Inflammatory macrophage treated with lipopolysaccharide for 4 hours (primary cell): ENCODE measurements around the gene CCDC51.
A peak's percentile ranks its signal among the peaks of the same experiment; 100 is the strongest.
"Not testable (repeated sequence)": the region's sequence is repeated elsewhere in the genome, so short reads cannot be mapped to it uniquely, and the experiment has no call there.

Source experiments
- DNase-seq: peaks from one replicate; pipeline ENCODE4 v3.0.0-alpha.2; 2020

Gene CCDC51

DNA sequence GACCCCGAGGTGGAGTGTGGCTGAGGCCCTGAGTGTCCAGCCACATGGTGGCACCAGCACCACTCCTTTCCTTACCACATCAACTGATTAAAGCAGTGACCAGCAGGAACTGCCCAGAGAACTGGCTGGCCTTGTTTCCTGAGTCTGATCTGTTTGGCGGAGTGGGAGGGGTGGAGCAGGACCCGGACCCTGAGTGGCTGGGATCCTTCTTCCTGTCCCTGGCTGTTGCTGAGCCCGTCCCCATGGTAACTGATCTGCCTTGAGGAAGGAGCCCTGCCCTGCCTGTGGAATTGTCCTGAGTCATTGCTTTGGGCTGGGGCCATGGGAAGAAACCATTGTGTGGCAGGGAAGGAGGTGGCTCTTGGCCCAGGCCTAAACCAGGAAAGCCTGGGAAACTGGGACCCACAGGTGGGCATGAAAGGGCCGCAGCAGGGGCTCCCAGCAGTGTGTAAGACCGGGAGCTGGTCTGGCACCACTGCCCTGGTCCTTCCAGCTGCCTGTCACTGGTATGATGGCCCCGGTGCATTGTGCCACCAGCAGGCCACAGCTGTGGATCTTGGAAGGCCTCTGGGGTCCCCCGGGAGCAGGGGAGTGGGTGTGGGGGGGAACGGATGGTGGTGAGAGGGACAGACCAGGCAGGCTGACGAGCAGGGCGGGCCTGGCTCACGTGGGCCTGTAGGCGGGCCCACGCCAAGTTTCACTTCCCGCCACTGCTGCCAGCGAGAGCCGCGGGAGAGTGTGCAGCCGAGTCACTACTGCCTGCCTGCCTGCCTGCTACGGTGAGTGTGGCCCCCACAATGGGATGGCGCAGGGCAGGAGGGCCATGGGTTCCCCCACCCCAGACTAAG, 25.8 kb upstream of the CCDC51 start:
- DNase-seq: peak; percentile 100

DNA sequence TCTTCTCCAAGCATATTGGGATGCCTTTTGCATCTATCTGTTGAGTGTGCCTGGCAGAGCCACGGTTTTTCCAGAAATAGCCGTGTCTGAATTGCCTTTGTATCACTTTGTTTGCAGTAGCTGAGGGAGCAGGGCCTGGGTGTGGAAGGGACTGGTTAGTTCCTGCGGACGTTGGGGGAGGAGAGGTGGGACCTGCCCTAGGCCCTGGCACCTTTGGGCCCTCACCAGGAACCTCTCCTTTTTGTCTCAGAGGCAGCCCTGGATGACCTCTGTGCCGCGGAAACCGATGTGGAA, 25.3 kb upstream of the CCDC51 start:
- no peak for DNase-seq

DNA sequence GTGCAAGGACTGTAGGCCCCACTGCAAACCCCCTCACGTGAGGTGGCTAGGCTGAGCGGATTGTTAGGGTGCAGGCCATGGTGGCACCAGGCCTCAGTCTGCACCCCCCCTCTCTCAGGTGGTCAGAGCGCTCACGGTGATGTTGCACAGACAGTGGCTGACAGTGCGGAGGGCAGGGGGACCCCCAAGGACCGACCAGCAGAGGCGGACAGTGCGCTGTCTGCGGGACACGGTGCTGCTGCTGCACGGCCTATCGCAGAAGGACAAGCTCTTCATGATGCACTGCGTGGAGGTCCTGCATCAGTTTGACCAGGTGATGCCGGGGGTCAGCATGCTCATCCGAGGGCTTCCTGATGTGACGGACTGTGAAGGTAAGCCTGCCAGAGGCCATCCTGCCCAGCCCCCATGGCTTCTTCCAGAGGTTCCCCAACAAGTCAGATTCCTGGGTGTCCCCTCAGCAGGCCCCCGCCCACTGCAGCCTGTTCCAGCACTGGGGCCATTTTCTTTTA, 24.8 kb upstream of the CCDC51 start:
- no peak for DNase-seq

DNA sequence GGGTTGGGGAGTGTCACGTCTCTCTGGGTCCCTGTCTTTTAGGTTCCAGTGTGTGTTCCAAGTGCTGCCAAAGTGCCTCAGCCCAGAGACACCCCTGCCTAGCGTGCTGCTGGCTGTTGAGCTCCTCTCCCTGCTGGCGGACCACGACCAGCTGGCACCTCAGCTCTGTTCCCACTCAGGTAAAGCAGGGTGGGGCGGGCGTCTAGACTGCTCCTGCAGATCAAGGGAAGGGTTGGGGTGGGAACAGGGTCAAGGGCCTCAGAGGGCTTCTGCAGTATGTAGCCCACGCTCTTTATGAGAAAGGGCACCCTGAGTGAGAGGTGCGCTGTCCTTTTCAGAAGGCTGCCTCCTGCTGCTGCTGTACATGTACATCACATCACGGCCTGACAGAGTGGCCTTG, 23.8 kb upstream of the CCDC51 start:
- no peak for DNase-seq

DNA sequence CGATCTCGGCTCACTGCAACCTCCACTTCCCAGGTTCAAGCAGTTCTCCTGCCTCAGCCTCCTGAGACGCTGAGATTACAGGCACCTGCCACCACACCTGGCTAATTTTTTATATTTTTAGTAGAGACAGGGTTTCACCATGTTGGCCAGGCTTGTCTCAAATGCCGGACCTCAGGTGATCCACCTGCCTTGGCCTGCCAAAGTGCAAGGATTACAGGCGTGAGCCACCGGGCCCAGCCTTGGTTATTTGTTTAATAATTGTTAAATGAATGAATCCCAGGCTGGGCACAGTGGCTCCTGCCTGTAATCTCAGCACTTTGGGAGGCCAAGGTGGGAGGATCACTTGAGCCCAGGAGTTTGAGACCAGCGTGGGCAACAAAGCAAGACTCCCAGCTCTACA, 21.8 kb upstream of the CCDC51 start:
- DNase-seq: not testable (repeated sequence)

DNA sequence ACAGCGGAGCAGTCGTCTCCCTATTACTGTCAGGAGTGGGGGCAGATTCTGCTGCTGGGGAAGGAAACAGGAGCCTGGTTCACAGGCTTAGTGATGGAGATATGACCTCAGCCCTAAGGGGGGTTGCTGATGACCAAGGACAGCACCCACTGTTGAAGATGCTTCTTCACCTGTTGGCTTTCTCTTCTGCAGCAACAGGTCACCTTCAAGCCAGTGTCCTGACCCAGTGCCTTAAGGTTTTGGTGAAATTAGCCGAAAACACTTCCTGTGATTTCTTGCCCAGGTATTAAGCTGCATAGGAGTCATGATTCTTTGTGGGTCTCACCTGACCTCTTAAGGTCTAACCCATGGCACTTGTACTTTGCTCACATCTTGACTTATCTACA, 20.6 kb upstream of the CCDC51 start:
- DNase-seq: no peak

DNA sequence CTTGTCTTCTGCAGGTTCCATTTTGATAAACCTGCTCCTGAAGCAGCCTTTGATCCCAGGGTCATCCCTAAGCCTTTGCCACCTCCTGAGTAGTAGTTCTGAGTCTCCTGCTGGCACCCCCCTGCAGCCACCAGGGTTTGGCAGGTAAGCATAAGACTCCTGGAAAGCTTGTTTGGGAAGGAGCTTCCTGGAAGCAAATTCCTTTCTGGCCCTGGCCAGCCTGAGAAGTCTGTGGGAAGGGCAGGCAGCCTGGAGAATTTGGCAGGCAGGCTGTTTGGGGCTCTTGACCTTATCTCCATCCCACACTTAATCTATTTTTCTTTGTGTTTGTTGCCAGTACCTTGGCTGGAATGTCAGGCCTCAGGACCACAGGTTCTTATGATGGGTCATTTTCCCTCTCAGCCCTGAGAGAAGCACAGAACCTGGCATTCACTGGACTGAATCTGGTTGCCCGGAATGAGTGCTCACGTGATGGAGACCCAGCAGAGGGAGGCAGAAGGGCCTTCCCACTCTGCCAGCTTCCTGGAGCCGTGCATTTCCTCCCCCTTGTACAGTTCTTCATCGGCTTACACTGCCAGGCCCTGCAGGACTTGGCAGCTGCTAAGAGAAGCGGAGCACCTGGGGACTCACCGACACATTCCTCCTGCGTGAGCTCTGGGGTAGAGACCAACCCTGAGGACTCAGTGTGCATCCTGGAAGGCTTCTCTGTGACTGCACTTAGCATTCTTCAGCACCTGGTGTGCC, 20.0 kb upstream of the CCDC51 start:
- no peak for DNase-seq

DNA sequence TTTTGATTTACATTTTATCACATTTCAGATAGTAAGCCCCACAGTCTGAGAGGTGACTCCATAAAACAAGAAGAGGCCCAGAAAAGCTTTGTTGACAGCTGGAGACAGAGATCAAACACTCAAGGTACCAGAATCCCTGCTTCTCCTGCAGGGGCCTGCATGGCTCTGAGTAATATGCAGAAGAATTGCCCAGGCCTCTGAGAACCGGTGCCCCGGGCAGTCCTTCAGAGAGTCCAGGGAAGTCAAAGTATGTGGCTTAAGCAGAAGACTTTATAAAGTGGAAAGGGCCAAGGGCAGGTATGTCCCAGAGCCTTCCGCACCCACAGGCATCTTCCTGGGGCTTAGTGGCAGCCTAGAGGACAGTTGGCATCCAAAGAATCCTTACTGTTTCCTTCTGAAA, 19.4 kb upstream of the CCDC51 start:
- no peak for DNase-seq

DNA sequence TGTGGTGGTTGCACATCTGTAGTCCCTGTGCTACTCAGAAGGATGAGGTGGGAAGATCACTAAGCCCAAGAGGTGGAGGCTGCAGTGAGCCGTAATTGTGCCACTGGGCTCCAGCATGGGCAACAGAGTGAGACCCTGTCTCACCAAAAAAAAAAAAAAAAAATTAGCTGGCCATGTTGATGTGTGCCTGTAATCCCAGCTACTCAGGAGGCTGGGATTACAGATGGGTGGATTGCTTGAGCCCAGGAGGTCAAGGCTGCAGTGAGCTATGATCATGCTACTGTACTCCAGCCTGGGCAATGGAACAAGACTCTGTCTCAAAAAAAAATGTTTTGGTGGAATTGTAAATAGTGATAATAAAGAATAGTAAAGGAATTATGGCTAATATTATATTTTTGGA, 16.5 kb upstream of the CCDC51 start:
- no peak for DNase-seq

DNA sequence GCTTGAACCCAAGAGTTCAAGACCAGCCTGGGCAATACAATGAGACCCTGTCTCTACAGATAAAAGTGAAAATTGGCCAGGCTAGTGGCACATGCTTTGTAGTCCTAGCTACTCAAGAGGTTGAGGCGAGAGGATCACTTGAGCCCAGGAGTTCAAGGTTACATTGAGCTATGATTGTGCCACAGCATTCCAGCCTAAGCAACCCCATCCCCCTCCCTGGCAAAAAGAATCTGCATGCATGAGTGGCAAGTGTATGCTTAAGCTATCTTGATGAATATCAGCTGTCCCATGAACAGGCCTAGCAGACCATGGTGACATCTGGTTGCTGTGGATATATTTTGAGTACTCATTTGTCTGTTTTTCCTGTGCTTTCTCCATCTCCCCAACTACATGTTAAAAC, 11.4 kb upstream of the CCDC51 start:
- no peak for DNase-seq

DNA sequence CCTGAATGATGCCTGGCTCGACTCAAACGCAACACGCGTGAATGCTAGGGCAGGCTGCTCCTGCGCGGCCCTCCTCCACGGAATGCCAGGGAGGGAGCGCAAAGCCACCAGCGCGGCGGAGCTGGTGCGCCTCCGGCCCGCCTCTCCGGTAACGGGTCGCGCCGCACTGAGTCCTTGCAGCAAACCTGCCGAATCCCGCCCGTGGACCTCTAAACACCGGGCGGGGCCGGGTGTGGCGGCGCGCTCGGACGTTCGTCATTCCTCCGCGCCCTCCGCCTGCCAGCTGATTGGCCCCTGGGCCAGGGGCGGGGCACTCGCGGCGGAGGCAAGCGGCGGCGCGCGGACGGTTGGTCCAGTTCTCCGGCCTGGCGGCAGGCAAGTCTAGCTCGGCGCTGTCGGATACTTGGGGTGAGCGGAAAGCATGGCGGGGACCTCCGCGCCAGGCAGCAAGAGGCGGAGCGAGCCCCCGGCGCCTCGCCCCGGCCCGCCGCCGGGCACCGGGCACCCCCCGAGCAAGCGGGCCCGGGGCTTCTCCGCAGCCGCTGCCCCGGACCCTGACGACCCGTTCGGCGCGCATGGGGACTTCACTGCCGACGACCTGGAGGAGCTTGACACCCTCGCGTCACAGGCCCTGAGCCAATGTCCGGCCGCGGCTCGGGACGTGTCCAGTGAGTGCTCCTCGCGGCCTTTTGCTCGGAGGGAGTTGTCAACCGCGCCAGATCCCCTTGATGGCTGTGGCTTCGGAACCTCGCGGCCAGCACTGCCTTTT, 6.7 kb upstream of the CCDC51 start, which contains the start of gene ATRIP:
Gene ATRIP, plus strand, starts transcription at position 313 of the 769 bp plus-strand sequence. Its CDS starts 109 bp downstream, at position 422.
- DNase-seq: peak; percentile 86

DNA sequence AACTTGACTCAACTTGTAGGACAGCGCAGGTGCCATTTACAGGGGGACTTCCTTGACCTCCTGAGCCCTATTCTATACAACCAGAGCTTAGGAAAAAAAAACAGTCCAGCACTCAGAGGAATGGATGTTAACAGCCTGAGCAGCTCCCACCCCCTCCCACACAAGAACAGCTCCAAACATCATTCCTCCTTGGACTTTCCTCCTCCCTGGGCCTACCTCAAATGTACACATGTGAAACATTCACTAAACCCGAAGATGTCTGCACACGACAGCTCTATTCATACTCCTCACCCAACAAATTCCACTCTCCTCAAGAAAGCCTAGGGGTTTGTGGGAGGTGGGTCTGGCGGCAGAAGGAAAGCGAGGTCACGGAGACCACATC, 6.1 kb upstream of the CCDC51 start:
- no peak for DNase-seq

DNA sequence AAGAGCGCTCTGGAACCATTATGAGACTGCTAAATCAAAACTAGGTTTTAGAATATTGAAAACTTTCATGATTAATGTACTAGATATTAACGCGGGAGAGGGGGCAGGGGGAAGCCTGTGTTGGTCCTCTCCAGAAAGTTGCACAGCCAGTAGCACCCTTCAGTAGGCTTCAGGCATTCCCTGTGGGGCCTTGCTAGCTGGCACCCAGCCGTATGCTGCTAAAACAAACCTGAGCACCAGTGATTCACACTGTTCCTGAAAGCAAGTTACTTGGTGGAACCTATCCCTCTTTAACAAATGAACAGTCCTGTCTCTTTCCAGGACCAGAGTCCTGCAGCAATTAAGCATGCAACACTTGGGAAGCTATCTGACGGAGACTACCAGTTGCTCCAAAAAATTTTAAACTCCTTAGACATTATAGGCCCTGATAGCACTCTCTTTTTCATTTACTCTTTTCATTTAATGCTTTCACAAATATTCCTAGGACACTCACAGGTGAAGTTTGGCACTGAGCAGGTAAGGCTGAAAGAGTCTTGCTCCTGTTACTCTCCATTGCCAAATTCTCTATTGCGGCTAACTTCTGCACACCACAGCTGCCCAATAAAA, 5.5 kb upstream of the CCDC51 start:
- DNase-seq: no peak

DNA sequence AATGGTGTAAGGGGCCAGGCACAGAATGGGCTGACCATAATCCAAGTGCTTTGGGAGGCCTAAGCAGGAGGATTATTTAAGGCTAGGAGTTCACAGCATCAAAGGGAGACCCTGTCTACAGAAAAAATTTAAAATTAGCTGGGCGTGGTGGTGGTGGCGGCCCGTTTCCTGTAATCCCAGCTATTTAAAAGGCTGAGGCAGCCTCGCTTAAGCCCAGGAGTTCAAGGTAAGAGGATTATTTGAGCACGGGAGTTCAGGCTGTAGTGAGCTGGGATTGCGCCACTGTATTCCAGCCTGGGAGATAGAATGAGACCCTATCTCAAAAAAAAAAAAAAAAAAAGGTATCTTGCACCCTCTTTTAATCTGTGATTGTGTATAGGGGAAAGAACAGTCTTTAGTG, 2.0 kb upstream of the CCDC51 start:
- DNase-seq: no peak

DNA sequence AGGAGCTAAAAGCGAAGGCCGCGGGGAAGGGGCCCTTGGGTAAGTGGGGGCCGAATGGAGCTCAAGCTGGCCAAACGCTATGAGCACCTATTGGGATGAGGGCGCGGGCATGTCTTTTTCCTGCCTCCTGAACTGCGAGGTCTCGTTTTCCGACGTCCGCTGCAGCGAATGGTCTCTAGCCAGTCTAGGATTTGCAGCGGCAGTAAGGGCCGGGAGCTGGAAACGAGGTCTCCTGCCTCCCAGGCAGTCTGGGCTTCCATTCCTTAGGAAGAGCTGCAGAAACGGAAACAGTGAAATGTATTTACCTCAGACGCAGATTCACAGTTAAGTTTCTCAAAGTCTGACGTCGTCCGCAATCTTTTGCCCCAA, 655 bp upstream of the CCDC51 start:
- no peak for DNase-seq

DNA sequence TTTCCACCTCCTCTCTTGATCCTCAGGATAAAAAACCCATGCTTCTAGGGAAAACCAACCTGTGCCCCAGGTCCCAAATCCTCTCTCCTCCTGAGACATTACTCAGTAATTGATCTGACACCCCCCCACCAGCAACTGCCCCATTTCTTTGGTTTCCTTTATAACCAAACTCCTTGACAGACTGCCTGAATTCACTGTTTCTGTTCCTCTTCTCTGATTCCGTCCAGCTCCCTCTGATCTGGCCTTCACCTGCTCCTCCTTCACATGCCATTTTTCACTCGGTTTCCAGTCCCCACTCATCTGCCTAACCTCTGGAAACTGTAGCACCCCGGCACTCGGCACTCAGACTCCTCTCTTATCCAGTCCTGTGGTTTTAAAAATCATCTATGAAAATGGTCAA, 2.1 kb downstream of the CCDC51 start:
- DNase-seq: no peak

DNA sequence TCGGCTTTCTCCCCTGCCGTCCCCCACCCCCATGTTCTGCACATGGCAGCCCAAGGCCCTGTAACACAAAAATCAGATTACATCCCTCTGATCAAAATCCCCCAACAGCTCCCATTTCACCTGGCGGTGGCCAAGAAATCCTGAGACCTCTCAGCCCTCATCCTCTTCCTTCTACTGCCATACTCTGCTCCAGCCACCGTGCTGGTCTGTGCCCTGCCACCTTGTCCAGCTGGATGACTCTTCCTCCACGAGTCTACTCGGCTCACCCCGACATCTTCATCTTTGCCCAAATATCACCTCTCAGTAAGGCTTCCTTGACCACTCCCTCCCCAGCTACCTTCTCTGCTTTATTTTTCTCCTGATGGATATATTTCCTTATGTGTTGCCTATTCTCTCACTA, 3.1 kb downstream of the CCDC51 start:
- no peak for DNase-seq

DNA sequence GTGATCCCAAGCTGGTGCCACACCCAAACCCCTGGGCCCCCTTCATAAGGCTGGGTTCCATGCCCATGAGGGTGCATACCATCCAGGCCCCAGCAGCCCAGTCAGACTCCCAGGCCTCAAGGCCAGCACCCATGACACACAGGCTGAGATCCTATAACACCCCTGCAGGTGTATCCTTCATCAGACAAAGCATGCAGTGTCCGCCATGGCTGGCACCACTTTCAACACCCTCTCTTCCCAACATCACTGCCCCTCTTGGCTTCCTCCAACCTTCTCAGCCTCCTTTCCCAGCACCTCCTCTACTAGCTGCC, 3.5 kb downstream of the CCDC51 start:
- no peak for DNase-seq

DNA sequence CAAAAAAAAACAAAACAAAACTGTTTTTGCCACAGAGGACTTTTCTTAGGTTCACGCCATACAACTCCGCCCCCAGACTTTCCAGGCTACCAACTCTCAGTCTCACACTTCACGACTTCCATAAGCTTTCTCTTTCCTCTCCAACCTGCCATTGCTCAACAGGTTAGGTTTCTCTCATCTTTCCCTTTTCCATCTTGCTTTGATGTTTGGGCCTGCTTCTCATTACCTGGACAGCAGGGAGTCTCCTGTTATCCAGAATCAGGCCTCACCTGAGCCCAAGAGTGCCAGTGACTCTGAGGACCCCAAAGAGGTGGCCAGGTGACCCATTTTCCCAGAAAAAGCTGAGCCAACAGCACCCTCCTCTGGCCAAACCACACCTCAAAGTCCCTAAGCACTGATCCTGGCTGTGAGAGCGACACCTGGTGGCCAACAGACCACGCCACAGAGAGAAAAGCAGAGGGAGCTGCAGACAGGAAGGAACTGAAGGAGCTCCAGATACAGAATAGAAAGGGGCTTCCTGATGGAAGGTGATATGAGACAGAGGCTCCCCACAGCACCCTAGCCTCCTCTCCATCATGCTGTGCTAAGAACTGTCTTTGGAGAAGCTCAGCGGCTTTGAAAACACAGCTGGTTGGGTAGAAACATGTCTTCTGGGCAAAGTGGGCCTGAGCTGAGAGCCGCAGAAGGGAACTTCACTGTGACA, 4.0 kb downstream of the CCDC51 start:
- DNase-seq: peak; percentile 80

DNA sequence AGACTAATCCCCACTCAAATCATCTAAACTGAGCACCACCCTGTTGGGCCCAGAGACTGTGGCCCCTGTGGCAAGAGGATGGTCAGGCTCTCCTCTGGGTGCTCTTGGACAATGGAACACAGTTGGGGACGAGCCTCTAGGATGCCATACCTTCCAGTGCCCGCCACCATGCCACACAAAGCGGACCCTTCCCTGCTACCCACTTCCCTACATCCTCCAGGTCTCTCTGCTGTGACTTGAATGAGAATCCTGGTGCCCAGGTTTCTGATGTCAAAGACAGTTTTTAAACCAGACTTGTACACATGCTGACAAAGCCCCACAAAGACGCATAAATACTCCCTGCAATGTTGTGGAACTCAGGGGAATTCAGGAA, 4.7 kb downstream of the CCDC51 start:
- DNase-seq: no peak

DNA sequence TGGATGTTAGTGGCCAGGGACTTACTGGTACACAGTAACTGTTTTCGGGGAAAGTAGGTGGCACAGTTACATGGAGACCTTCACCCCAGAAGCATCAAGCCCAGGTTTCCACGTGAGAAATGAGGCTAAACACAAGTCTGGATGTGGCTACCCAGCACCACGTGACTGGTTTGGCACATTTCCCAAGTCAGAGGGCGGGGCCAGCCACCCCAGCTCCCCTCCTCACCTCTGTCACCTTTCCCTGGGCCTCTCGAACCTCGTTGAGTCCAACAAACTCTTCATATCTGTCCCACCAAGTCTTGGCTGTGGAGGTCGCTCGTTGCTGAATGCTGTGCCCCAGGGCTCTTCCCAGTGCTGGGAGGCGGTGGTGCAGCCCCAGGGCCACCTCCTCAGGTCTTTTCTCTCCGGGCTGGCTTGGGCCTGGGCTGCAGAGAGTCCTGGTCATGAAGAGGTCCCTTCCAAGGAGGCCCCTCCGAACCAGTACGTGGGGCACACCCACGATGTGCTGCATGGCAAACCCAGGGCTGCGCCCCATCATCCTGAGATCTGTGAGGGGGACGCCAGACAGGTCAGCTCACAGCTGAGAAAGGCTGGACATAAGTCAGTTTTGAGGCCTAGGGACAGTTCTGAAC, 5.2 kb downstream of the CCDC51 start:
- DNase-seq: no peak

DNA sequence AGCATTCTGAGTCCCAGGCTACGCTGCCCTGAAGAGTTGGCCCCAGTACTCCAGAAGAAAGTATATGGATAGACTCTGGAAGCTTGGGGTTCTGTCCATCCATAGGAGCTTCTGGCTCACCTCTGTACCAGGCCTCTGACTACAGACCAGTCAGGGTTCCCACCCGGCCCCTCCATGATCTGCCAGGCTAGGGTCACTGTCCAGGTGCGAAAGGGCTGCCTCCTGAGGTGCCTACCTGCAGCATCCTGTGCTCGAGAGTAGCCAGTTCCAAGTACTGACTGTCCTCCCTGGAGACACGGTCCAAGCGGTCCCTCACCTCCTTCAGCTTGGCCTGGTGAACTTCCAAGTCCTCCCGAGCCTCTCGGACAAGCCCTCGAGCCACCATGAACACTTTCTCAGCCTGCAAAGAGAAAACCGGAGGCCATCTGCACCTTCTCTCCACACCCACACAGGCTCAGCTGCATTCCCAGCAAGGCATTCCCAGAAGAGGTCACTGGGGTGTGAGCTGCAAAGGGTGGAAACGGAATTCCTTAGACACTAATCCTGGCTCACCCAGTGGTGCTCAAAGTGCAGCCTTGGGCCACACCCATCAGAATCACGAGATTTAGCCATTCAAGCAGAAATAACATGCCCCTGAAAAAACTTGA, 6.3 kb downstream of the CCDC51 start:
- DNase-seq: no peak
